Hepatocyte (in vitro differentiated cells): ENCODE measurements around the gene MUC6.

ENCODE experiments used
- CTCF ChIP-seq: fragments of 200-600 bp; sonication (generic); IDR thresholded peaks from 2 replicates; pipeline ENCODE4 v1.5.1; 2016; ENCODE audit warnings: antibody characterized with exemption, mild to moderate bottlenecking; ENCODE audit not compliant: poor library complexity
- EZH2 ChIP-seq: fragments of 200-600 bp; sonication (generic); IDR thresholded peaks from 2 replicates; pipeline ENCODE4 v1.6.1; 2016; ENCODE audit warnings: antibody characterized with exemption, mild to moderate bottlenecking, borderline replicate concordance

- TF ChIP-seq CTCF (no peak), EZH2 (no peak)
These were observed 20.5 kb downstream of the MUC6 start for GRCh38 chr11:1015826-1016545.
